Skeletal muscle tissue (tissue), 4 donors: Measurements from ENCODE around the gene HOXC11. TPM values are rescaled to one million over a fixed set of nuclear protein-coding genes. Genes with fewer than 3 reads are reported as not detected.

ENCODE experiments used
- H3K27ac ChIP-seq: one replicate; pipeline ENCODE4 v1.7.0; 2013; ENCODE audit warnings: mild to moderate bottlenecking, low read depth, low read length, inconsistent platforms
- H3K27me3 ChIP-seq, 3 donors: one replicate each; pipeline ENCODE4 v1.7.0; 2013; ENCODE audit warnings: low read length in 3 of 3; ENCODE audit not compliant: control insufficient read depth in 3 of 3, insufficient read depth in 3 of 3
- H3K36me3 ChIP-seq, 3 donors: one replicate each; pipeline ENCODE4 v1.7.0; 2013; ENCODE audit warnings: low read length in 3 of 3; ENCODE audit not compliant: control insufficient read depth in 3 of 3, insufficient read depth in 3 of 3
- H3K4me1 ChIP-seq, 3 donors: one replicate each; pipeline ENCODE4 v1.7.0; 2013; ENCODE audit warnings: low read length in 3 of 3, mild to moderate bottlenecking in 3 of 3; ENCODE audit not compliant: control insufficient read depth in 3 of 3, insufficient read depth in 3 of 3
- H3K4me3 ChIP-seq, 3 donors: one replicate each; pipeline ENCODE4 v1.7.0; 2013; ENCODE audit warnings: low read length in 3 of 3
- H3K9ac ChIP-seq, 3 donors: one replicate each; pipeline ENCODE4 v1.7.0; 2013; ENCODE audit warnings: low read length in 3 of 3, mild to moderate bottlenecking in 3 of 3, moderate library complexity in 2 of 3, low read depth in 1 of 3
- H3K9me3 ChIP-seq, 3 donors: one replicate each; pipeline ENCODE4 v1.7.0; 2013; ENCODE audit warnings: low read length in 3 of 3; ENCODE audit not compliant: control insufficient read depth in 3 of 3
- total RNA-seq: library from RNA; depleted of rRNA; stranded (reverse); fragments of >200 nt; gene quantifications from one replicate; pipeline ENCODE4 v1.2.3, GENCODE V29; 2014
- donor health status: Osteomylitis.

HOXC11 gene
- total RNA-seq, 1 donor from 2014 or later, result 0.52 TPM

DNA sequence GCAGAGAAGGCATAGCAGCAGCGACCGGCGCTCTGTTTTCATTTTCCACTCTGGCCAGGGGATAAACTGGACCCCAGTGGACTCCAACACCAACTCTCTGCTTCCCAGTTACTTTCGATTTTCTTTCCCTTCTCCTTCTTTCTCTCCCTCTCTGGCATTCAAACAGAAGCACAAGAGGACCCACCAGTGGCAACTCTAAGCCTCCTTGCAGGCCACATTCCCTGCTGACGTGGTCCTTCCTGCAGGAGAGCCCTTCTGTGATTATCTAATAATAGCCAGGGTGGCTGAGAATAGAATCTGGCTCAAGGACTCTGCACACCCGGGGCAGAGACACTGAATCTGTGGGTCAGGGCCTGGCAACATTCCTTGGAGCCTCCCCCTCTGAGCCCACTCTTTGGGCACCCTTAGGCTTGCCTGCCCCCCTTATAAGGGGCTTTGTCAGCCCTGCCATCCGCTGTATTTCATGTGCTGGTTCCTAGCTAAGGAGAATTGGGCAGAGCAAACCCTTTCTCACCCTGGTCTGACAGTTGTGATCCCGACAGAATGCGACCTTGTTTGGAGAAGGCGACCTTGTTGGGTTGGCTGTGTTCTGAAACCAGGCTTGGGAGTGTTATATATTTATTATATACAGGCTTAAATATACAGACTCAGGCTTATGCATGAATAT, 47.1 kb downstream of the HOXC11 start:
- H3K9me3 ChIP-seq, result no peaks in the 10 kb centered on the region
- peak overlapping the region; percentile 99 for H3K27ac ChIP-seq
- no peaks in the 10 kb centered on the region for H3K27me3 ChIP-seq
- H3K4me1 ChIP-seq, result peaks cover 57 to 70% (median 60%) of the 10 kb centered on the region in 3 donors
- H3K4me3 ChIP-seq, result peak overlapping the region; percentile 80 to 84 (median 81)
- peak overlapping the region; percentile 95 to 99 (median 98) for H3K9ac ChIP-seq
- no peaks in the 10 kb centered on the region for H3K36me3 ChIP-seq

DNA sequence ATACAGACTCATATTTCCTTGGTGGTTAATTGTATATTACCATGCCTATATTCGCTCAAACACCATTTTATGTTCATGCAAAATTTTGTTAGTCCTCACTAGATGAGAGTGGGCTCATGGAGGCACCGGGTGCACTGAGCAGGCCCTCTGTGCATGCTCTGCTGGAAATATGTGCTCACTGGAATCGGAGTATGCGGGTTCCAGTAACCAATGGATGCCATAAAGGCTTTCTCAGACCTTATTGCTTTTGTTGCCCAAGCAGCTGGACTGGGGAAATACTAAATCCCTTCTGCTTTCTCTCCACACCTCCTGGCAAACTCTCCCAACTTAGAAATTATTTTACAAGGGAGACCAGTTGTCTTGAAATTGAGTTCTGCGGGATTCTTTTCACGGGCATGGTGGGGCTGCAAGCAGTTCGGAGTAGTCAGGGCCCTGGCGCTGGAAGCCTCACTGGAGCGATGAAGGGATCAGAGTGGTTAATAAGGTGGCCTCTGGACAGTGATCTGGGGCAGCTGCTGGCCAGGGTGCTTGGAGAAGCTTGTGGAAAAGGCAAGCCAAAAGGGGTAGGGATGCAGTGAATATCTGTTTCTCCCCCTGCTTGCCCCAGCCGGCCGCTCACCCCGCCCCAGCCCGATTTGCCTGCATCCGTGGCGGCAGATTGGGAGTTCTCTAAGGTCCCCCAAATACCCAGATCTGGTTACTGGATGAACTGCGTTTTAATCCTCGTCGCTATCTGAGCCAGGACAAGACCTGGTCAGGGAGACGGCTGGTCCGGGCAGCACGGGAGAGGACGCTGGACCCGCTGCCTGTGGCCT, 47.9 kb downstream of the HOXC11 start:
- Histone ChIP-seq H3K4me3 (peak overlapping the region; percentile 80 to 84 (median 81)), H3K9me3 (no peaks in the 10 kb centered on the region), H3K27me3 (no peaks in the 10 kb centered on the region), H3K27ac (peak overlapping the region; percentile 99), H3K9ac (peak overlapping the region; percentile 95 to 99 (median 98)), H3K4me1 (peaks cover 49 to 71% (median 65%) of the 10 kb centered on the region in 3 donors), H3K36me3 (no peaks in the 10 kb centered on the region)

DNA sequence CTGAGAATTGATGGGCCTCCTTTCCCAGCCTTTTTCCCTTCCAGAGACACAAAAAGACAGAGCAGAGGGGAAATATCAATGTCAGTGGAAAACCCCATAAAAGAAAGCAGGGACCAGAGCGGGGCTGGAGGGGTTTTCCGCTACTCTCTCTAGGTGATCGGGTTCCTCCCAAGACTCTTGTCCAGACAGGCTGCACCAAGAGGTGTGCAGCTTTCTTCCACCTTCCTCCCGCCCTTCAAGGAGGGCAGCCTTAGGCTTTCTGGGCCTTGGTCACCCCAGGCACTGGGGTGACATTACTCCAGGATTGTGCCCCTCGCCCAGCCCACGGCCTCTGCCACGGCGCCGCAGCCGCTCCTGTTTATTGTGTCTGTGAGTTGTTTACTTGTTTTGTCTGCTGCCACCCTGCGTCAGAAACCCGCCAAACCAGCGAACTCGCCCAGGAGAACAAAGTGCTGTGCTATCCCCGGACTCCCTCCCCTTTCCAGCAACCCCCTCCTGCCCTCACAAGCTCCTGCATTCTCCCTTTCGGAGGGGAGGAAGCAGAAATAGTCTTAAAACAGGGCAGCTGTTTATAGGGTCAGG, 48.6 kb downstream of the HOXC11 start:
- peak overlapping the region; percentile 99 for H3K27ac ChIP-seq
- H3K9ac ChIP-seq, result peak overlapping the region; percentile 95 to 99 (median 98)
- H3K4me1 ChIP-seq, result peaks cover 54 to 72% (median 67%) of the 10 kb centered on the region in 3 donors

DNA sequence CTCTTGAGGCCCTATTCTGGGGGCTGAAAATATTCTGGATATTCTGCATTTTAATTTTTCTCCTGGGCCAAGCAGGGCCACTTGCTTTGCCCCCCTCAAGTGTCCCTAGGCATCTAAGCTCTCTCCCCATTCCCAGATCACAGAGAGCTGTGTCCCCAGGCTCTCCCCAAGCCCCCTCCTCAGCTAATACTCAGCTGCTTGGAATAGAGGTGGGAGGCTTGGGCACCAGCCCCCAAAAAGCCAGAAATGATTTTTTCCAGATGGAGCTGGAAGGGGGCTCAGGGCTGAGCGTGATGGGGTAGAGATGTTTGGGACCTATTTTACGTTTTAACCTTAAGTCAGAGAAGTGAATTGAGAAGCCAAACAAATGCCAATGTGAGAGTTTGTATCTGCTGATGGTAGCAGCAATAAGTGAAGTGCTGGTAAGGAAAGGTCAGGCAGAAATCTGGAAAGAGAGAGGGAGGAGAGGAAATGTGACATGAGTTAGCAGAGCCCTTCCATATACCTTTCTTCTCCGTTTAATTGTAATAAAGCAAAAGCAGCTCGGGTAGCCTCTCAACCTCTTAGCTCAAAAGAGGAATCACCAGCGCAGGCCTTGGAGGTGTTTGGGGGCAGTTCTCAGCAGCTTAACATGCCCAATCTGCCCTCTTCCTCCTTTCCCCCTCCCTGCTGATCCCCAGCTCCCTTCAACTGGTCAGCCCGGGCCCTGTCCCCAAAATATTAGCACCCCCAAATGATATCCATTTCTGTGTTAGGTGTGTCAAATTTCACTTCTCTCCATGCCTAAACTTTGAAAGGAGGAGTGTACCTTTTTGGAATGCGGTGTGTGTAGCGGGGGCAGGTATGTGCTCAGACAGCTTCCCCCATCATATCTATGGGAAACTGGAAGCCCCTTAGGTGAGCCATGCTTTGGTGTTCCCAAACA, 50.3 kb downstream of the HOXC11 start:
- Histone ChIP-seq H3K27me3 (no peaks in the 10 kb centered on the region), H3K9ac (peak overlapping the region; percentile 81 to 88 (median 87)), H3K4me1 (peaks cover 69 to 86% (median 77%) of the 10 kb centered on the region in 3 donors), H3K36me3 (no peaks in the 10 kb centered on the region), H3K4me3 (peak overlapping the region; percentile 50 to 67 (median 63)), H3K27ac (peak overlapping the region; percentile 99), H3K9me3 (no peaks in the 10 kb centered on the region)

More for the DNA sequence above, 48.6 kb downstream of the HOXC11 start:
- Histone ChIP-seq H3K27me3 (no peaks in the 10 kb centered on the region), H3K36me3 (no peaks in the 10 kb centered on the region), H3K4me3 (peak overlapping the region; percentile 80 to 84 (median 81)), H3K9me3 (no peaks in the 10 kb centered on the region)

DNA sequence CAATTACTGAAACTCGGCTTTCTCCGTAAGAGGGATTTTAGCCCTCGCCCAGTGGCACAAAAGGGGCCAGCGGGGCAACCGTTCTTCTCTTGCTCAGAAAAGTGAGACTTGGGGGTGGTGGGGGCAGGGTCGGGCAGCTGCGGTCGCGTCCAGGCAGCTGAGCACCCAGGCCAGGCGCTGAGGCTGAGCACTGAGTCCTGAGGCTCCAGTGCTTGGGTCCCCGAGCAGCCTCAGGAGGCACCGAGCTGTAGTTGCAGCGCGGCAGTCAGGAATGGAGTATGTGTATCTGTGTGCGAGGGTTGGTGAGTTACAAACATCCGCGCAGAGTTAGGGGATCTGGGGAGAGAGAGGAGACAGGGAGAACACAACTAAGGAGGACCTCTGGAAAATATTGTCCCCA, 51.2 kb downstream of the HOXC11 start:
- H3K4me3 ChIP-seq, result peak overlapping the region; percentile 50 to 67 (median 63)
- peak overlapping the region; percentile 99 for H3K27ac ChIP-seq
- peaks cover 78 to 87% (median 82%) of the 10 kb centered on the region in 3 donors for H3K4me1 ChIP-seq
- no peaks in the 10 kb centered on the region for H3K36me3 ChIP-seq
- peak overlapping the region; percentile 81 to 88 (median 87) for H3K9ac ChIP-seq
- H3K27me3 ChIP-seq, result no peaks in the 10 kb centered on the region
- no peaks in the 10 kb centered on the region for H3K9me3 ChIP-seq

DNA sequence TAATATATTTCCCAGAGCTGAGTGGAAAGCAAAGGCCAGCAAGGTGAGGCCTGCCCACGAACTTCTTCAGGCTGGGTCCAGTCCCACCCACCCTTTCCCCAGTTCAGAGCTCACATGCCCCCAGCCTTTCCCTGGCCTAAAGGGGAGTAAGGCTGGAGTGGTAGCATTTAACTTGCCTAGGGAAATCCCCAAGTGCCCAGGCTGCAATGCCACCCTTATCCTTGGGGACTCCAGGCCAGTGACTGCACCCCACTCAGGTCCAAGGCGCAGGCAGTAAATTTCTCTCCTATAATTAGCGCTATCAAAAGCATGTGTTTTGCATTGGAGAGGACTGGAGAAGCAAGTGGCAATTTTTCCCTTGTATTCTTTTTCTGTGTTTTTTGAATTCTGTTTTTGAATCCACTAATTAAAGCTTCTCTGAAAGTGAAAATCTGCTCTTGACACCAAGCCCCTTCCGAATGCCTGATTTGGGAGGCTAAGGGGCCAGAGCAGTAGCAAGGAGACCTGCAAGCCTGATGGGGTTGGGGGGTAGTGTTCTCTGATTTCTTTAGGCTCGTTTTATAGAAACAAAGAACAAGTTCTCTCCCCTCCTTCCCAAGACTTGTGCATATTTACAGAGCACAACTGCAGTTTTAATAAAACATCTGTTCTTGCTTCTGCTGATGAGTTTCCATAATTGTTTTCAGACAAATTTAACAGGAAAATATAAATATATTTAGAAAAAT, 51.8 kb downstream of the HOXC11 start:
- Histone ChIP-seq H3K36me3 (peaks cover 0 to 2% (median 0%) of the 10 kb centered on the region in 3 donors), H3K9me3 (no peaks in the 10 kb centered on the region), H3K4me1 (peaks cover 78 to 87% (median 85%) of the 10 kb centered on the region in 3 donors), H3K27me3 (no peaks in the 10 kb centered on the region), H3K4me3 (peak overlapping the region; percentile 50 to 67 (median 63)), H3K9ac (peak overlapping the region; percentile 81 to 88 (median 87)), H3K27ac (peak overlapping the region; percentile 99)

DNA sequence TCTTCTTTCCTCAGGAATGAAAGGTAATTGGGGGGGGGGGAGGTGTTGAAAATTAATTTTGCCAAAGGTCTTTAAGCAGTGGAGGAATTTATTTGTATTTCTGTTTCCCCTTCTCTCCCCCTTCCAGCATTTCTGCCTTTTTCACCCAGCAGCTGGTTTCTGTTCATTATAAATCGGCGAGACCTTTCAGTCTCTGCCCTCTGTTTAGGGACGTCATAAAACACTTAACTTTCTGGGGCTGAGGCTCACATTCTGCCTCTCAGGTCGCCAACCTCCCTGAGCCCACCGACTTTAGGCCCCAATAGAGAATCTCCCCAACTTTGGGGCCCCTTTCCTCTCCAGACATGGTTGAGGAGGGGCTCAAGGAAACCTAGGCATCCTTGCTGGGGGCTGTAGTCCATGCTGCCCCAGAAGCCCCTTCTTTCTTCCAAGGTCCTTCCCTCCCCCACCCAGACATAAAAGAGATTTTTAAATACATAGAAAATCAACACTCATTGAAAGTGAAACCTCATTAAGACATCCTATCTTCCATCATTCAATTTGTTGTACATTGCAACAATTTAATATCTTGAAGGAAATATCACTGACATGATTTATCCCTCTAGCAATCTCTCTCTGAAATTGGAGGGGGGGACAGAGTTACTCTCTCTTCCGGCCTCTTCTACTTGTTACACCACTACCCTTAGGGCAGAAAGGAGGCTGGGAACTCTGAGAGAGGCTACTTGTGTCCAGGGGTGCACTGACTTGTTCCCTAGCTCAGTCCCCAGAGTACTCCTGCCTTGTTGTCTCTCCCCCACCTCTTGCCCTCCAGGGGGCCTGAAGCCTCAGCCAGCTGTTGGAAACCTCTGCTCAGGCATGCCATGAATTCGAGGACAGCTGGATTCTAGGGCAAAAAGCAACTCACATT, 52.8 kb downstream of the HOXC11 start:
- H3K9ac ChIP-seq, result peak overlapping the region; percentile 81 to 88 (median 85)
- H3K4me1 ChIP-seq, result peaks cover 69 to 78% (median 78%) of the 10 kb centered on the region in 3 donors
- H3K9me3 ChIP-seq, result no peaks in the 10 kb centered on the region
- peaks cover 0 to 3% (median 2%) of the 10 kb centered on the region in 3 donors for H3K36me3 ChIP-seq
- H3K27ac ChIP-seq, result peak overlapping the region; percentile 99
- no peaks in the 10 kb centered on the region for H3K27me3 ChIP-seq
- H3K4me3 ChIP-seq, result peak overlapping the region; percentile 39 to 50 (median 49)
